Liver (tissue), 3 donors: ENCODE measurements around the gene IP6K3.

Source experiments
- EGR1 ChIP-seq, 2 donors: IDR thresholded peaks; 2 replicates each; pipeline ENCODE4 v1.6.1; 2016 to 2018; ENCODE audit warnings: antibody characterized with exemption in 2 of 2, low read depth in 2 of 2
- FOXA1 ChIP-seq: IDR thresholded peaks from 2 replicates; pipeline ENCODE4 v1.6.1; 2016; ENCODE audit warnings: antibody characterized with exemption
- GABPA ChIP-seq, 2 donors: IDR thresholded peaks in 1 of 2; conservative IDR thresholded peaks in 1 of 2; 2 replicates each; pipeline ENCODE4 v1.6.1; 2016; ENCODE audit warnings: antibody characterized with exemption in 2 of 2, mild to moderate bottlenecking in 1 of 2, moderate library complexity in 1 of 2
- JUND ChIP-seq, 2 donors: IDR thresholded peaks; 2 replicates each; pipeline ENCODE4 v1.6.1; 2016; ENCODE audit warnings: antibody characterized with exemption in 2 of 2
- RAD21 ChIP-seq, 2 donors: IDR thresholded peaks; 2 replicates each; pipeline ENCODE4 v1.6.1; 2016; ENCODE audit warnings: antibody characterized with exemption in 2 of 2, mild to moderate bottlenecking in 2 of 2
- SP1 ChIP-seq: IDR thresholded peaks from 2 replicates; pipeline ENCODE4 v1.6.1; 2018; ENCODE audit warnings: antibody characterized with exemption, mild to moderate bottlenecking
- TF ChIP-seq, protein P1 (sequence below): fragments of 150-350 bp; IDR thresholded peaks from 2 replicates; pipeline ENCODE4 v1.5.1; 2017; ENCODE audit warnings: improper control_type of control experiment, low read depth, low read length; ENCODE audit not compliant: missing input control
- TF ChIP-seq, protein P2 (sequence below): IDR thresholded peaks from 2 replicates; pipeline ENCODE4 v1.6.1; 2016; ENCODE audit warnings: antibody characterized with exemption
- TF ChIP-seq, protein P3 (sequence below): IDR thresholded peaks from 2 replicates; pipeline ENCODE4 v1.6.1; 2016; ENCODE audit warnings: antibody characterized with exemption
- donor health status: healthy.
- donor health status: healthy.

DNA sequence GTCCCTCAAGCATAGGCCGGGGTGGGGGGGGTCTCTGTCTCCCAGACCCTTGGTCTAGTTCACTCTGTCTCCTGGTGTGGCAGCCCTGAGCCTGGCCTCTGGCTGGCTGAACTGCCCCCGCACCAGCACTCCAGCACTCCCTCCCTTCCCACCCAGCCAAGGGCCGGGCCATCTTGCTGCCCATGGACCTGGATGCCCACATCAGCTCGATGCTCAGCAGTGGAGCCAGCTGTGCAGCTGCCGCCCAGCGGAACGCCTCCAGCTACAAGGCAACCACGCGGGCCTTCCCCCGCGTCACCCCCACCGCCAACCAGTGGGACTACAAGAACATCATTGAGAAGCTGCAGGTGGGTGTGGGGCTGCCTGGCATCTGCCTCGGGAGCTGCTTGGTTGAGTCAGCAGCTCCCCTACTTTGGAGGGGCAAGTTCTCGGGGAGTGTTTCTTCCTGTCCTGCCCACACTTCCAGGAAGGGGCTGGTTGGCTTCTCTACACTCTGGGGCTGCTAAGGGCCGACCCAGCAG, 63.6 kb downstream of the IP6K3 start:
- TF ChIP-seq, protein P1, sequence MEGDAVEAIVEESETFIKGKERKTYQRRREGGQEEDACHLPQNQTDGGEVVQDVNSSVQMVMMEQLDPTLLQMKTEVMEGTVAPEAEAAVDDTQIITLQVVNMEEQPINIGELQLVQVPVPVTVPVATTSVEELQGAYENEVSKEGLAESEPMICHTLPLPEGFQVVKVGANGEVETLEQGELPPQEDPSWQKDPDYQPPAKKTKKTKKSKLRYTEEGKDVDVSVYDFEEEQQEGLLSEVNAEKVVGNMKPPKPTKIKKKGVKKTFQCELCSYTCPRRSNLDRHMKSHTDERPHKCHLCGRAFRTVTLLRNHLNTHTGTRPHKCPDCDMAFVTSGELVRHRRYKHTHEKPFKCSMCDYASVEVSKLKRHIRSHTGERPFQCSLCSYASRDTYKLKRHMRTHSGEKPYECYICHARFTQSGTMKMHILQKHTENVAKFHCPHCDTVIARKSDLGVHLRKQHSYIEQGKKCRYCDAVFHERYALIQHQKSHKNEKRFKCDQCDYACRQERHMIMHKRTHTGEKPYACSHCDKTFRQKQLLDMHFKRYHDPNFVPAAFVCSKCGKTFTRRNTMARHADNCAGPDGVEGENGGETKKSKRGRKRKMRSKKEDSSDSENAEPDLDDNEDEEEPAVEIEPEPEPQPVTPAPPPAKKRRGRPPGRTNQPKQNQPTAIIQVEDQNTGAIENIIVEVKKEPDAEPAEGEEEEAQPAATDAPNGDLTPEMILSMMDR, result no peak
- TF ChIP-seq EGR1 (IDR thresholded peaks at IDR 0.05; ENCODE audit: low read depth in 2 of 2), result no peak
- no peak for TF ChIP-seq SP1
- TF ChIP-seq, protein P2, sequence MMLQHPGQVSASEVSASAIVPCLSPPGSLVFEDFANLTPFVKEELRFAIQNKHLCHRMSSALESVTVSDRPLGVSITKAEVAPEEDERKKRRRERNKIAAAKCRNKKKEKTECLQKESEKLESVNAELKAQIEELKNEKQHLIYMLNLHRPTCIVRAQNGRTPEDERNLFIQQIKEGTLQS, result no peak
- no peak for TF ChIP-seq FOXA1
- no peak for TF ChIP-seq GABPA (IDR thresholded peaks at IDR 0.05 in 1 of 2, conservative IDR thresholded peaks at IDR 0.05 in 1 of 2)
- TF ChIP-seq, protein P3, sequence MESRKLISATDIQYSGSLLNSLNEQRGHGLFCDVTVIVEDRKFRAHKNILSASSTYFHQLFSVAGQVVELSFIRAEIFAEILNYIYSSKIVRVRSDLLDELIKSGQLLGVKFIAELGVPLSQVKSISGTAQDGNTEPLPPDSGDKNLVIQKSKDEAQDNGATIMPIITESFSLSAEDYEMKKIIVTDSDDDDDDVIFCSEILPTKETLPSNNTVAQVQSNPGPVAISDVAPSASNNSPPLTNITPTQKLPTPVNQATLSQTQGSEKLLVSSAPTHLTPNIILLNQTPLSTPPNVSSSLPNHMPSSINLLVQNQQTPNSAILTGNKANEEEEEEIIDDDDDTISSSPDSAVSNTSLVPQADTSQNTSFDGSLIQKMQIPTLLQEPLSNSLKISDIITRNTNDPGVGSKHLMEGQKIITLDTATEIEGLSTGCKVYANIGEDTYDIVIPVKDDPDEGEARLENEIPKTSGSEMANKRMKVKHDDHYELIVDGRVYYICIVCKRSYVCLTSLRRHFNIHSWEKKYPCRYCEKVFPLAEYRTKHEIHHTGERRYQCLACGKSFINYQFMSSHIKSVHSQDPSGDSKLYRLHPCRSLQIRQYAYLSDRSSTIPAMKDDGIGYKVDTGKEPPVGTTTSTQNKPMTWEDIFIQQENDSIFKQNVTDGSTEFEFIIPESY, result no peak
- TF ChIP-seq JUND (IDR thresholded peaks at IDR 0.05), result no peak
- no peak for TF ChIP-seq RAD21 (IDR thresholded peaks at IDR 0.05)
